Occipital lobe (tissue), 3 donors: Measurements from ENCODE around the gene TENT5A. TPM values are rescaled to one million over a fixed set of nuclear protein-coding genes. Genes with fewer than 3 reads are reported as not detected.

Experiments used
- DNase-seq: peaks from one replicate; lab custom pipeline; 2025; lab: John Stamatoyannopoulos, UW
- small RNA-seq: library from RNA; depleted of rRNA; stranded (forward); fragments of <200 nt; gene quantifications from one replicate; pipeline ENCODE3, GENCODE V24; 2014
- total RNA-seq: library from RNA; depleted of rRNA; stranded (reverse); fragments of >200 nt; gene quantifications from one replicate; pipeline ENCODE4 v1.2.3, GENCODE V29; 2014

TENT5A gene
- total RNA-seq, 1 donor from 2014 or later = 3.4 TPM

GRCh38 chr6:81713205-81713604 lies 39.3 kb downstream of the TENT5A start:
- DNase-seq = no peak

- DNase-seq = no peak
These were observed 44.3 kb downstream of the TENT5A start for GRCh38 chr6:81708113-81708699.

GRCh38 chr6:81704700-81705099 lies 47.8 kb downstream of the TENT5A start:
- no peak for DNase-seq

GRCh38 chr6:81700414-81700813 lies 52.1 kb downstream of the TENT5A start:
- DNase-seq = no peak

- DNase-seq = no peak
These were observed 54.9 kb downstream of the TENT5A start for GRCh38 chr6:81697559-81697958.

- DNase-seq = no peak
These were observed 56.0 kb downstream of the TENT5A start for GRCh38 chr6:81696524-81696923.

Small RNA genes within 50 kb of the gene (small RNA-seq; reads per million reads assigned to genes)
- gene AL078599.1 = not detected
- not detected for gene RF00156
